NK-92 (cell line): ENCODE results near the gene SPOPL.

Source experiments
- DNase-seq: peaks from one replicate; lab custom pipeline; 2025; ENCODE audit not compliant: unreplicated experiment; lab: John Stamatoyannopoulos, UW

The SPOPL gene

DNA sequence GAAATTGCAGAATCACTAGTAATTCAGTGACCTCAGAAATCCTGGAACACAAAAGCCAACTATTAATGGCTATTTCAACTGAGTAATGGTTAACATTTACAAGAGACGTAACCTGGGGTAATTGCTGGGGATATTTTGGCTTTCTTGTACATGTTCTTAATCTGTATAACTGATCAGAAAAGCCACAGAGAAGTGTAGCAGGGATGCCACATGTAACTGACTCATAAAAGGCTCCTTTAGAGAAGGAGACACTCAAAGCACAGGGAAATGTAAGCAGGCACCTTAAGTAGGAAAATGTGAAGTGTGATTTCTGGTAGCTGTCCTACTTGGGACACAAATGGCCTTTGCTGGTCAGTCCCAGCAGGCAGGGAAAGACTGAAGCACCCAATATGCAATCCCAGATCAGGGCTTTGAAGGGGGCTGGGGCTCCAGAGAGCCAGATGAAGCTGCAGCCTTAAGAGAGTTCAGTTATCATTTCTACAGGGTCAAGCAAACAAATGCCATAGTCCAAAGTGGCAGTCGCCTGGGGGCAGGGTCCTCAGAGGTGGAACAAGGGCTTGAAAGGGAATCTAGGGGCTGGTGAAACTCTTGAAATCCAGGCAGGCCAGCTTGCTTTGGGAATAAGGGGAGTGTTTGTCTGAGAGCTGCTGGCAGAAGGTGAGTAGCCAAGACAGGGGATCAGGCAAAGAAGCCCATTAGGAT is 7.2 kb upstream of the SPOPL start:
- DNase-seq, result no peak

DNA sequence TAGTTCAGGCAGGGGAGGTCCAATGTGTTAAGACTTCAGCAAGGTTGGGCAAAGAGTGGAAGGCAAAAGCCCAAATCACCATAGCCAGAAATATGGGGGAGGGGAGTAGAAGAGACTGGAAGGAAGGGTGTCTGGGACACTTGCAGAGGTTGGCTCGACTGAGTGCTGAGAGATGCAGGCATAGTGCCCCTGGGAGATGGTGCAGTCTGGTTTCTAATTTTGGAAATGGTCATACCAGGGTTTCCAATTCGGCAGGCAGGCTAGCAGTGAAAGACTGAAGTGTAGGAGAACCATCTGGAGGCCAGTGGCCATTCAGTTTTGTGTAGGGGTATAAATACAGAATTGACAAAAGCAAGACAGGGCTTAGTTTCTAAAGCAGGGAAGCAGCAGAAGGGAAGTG is 6.2 kb upstream of the SPOPL start:
- DNase-seq, result no peak

DNA sequence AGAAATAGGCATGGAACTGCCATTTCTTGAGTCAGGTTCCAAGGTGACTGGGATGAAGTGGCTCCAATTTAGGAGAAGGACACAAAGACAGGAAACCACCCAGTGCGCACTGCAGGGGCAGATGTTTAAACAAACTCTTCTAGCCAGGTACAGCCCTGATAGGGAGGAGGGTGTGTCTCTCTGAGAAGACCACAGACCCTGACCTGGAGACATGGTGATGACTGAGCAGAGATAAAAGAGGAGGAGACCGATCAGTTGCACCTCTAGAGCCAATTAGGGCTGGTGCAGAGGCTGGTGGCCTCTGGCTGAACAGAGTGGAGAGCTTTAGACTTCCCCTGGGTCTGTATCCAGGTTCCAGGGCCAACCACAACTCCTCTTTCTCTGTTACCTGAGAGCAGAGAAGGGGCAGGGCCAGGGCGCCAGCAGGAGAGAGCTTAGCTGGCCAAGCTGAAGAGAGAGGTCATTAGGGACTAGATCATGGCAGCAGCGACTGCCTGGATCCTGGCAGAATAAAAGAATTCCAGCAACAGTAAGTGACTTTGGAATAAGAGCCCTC is 5.4 kb upstream of the SPOPL start:
- DNase-seq, result no peak

DNA sequence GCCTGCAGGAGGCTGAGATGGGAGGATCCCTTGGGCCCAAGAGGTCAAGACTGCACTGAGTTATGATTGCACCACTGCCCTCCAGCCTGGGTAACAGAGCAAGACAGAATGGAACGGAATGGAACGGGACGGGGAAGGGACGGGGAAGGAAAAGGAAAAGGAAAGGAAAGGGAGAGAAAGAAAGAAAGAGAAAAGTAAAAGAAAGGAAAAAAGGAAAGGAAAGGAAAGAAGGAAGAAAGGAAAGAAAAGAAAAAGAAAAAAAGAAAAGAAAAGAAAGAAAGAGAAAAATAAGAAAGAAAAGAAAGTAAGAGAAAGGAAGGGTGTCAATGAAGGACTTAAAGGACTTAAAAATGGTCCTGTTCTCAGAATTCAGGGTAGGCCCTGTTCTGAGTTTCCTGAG is 4.3 kb upstream of the SPOPL start:
- DNase-seq, result no peak

DNA sequence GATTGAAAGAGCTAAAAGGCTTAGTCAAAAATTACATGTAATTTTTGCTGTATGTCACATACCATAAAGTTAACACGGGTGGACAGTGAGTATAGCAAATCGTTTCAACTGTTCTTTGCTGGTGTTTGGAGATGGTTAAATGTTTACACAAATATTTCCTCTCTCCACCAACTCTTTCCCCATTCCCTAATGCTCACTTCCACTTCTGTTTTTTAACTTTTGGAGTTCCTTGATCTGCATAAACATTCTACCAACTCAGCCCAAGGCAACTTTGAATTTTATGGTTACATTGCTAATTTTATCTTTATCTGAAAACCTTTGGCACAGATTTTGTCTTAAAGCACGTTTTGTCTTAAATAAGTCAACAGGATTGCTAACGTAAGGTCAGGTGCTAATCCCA is 1.9 kb upstream of the SPOPL start:
- no peak for DNase-seq

DNA sequence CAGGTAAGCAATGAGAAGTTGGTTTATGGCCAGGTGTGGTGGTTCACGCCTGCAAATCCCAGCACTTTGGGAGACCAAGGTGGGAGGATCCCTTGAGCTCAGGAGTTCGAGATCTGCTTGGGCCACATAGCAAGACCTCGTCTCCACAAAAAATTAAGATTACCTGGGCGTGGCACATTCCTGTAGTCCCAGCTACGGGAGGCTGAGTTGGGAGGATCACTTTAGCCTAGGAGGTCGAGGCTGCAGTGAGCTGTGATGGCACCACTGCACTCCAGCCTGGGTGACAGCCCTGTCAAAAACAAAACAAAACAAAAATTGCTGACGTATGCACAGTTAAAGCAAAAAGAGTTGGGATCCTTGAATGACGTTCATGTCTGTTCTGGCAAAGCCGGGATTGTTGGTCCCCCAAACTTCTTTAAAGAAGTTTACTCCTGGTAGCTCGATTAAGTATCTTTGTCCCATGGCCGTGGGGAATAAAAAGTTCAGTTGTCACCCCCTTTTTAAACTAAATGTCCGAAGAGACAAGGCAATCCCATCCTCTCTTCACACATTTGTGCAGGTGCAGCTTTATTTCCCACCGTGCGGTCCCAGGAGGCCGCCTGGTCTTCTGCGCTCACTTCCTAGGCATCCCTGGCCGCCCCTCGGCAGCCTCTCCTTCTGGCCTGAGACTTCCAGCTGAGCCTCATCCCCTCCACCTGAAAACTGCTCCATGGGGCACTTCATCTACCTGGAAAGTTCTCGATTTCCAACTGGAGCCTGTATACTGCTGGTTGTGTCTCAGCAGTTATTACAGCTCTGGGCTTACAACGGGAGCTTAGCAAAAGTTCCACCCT is 762 bp upstream of the SPOPL start:
- DNase-seq, result no peak

DNA sequence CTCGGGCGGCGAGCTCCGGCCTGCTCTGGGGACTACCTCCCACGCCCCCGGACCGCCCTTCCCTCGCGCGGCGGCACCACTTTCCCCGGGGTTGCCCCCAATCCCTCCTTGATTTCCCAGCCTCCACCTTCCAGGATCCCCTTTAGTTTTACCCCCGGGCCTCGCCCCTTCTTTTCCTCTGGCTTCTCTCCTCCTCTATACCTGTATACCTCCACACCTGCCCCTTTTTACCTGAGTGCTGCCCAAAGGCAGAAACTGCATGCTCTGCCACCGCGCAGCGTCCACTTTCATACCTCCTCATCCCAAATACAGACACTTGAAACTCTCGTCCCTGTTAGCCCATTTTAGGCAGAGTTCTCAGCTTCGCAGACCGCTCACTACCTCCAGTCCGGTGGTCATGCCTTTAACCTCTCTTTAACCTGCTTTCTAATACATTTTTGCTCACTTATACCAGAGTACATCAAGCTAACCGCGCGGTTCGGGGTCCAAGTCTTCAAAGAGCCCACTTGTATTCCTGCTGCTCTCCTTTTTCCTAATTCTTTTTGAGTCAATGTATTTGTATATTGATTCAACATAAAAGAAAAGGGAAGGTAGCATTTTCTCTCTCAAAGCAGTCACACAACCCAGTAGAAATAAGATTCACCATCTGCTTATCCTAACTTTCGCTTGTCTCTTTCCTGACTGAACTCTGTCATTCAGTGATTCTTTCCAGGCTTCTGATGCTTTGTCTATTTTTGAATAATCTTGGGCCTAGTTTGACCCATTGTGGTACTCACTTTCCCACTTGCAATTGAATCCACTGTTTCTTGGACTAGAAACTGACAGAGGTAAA is 901 bp downstream of the SPOPL start:
- DNase-seq, result no peak

DNA sequence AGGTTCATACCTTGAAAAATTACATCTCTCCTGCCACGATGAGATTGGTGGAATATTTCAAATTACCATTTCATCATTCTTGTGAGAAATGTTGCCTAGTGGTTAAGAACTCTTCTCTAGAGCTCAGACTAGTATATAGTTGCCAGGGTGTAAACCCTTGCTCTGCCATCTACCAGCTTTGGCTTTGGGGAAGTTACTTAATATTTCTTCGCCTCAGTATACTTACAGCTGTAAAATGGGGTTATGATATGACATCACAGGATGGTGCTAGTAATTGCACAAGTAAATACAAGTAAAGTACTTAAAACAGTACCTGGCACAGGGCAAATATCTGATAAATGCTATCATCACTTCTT is 1.5 kb downstream of the SPOPL start:
- no peak for DNase-seq

DNA sequence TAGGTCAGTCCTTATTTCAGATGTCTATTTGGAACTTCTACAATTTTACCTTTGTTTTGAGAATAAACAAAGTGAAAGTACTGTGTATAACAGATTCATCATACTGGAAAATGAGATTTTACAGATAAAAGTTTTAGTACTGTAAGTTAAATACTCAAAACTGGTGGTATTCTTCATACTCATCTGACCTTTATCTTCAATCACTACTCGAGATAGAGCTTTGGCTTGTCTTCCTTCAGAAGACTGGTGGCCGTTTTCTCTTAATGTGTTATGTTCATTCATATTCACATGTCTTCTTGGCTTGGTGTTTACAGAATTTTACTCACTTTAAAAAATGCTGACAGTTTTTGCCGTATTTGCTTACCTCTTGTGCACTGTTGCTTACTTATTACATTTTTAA is 2.1 kb downstream of the SPOPL start:
- no peak for DNase-seq

DNA sequence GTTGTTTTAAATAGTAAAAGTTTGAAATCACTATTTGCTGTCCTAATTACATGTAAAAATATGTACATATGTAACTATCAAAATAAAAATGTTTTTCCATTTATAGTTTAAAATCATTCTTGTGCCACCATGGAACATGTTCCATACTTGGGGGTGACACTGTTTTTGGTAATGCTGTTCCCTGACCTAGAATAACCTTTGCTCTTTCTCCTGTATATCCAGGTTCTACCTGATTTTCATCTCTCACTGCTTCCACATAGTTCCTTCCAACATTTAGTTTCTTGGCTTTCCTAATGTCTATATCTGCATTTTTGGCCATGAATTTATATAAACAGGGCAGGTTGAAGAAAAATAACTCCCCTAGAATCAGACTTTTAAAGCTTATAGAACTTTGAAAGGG is 2.5 kb downstream of the SPOPL start:
- DNase-seq, result no peak

DNA sequence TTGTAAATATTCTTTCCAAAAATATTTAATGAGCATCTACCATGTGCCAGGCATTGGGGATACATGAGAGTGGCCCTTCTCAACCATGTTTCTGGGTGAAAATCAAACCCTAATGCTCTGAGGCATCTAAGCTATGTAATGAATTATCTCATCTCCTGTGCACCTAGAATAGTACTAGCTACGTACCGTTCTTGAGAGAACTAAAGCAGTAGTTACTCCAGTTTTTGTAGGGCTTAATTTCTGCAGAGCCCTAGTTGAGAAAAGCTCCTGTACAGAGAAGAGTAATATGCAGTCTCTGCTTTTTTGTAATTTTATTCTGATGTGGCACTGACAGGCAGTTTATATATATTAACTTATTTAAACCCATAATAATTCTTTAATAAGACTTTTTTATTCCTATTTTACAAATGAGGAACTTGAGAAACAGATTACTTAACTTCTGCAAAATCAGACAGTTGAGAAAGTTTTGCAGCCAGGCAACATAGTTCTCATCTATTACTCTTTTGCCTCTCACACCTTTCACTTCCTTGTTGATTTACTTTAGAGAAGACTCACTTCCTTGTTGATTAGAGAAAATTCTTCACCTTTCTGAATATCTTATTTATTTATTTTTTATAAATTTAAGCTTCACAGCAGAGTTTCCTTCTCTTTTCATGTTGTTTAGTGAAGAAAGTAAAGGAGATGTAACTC is 3.1 kb downstream of the SPOPL start:
- DNase-seq, result no peak

DNA sequence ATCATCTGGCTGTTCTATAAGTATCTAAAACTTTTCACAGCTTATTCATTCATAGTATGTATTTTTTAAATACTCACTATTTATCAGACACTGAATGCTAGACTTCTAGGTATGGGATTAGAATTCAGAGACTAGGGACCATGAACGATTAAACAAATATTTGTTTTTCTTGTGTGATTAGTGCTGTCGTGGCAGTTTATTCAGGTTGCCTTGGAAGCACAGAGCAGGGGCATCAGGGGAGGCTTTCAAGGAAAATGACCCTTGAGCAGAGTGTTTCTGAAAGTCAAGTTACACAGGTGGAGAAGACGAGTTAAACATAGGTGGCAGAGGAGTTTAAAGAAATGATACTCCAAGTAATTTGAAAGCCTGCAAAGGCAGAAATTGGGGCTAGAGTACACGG is 5.7 kb downstream of the SPOPL start:
- no peak for DNase-seq

DNA sequence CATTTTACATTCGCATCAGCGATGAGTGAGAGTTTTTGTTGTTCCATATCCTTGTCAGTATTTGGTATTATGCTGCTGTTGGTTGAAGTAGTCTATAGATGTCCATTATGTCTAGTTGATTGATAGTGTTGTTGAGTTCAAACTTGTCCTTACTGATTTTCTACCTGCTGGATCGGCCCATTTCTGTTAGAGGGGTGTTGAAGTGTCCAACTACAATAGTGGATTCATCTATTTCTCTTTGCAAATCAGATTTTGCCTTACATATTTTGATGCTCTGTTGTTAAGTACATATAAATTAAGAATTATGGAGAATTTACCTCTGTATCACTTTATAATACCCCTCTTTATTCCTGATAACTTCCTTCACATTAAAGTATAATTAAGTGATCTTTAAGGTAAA is 8.7 kb downstream of the SPOPL start:
- DNase-seq, result no peak

DNA sequence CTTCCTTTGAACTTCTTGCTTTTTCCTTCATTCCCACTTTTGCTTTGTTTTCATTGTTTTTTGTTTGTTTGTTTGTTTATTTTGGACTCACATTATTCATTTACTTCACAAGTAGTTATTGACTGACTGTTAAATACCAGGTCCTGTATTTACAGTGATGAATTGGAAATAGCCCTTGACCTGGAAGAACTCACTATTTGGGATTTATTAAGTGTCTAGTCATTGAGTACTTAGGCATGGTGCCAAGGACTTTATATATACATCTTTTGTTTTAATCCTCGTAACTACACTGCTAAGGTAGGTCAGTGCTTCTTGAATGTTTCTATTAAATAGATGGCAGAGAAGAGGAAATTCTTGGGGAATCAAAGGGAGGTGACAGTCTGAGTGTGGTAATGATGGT is 11.1 kb downstream of the SPOPL start:
- DNase-seq, result no peak

DNA sequence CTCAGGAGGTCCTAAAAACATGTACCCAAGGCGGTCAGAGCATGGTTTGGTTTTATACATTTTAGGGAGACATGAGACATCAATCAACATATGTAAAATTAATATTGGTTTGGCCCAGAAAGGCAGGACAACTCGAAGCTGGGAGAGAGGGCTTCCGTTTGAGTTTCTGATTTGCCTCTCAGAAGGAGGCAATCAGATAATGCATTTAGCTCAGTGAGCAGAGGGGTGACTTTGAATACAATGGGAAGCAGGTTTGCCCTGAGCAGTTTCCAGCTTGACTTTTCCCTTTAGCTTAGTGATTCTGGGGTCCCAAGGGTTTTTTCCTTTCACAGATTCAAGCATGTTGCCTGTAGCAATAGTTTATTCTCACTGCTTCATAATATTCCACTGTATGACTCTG is 12.6 kb downstream of the SPOPL start:
- no peak for DNase-seq

DNA sequence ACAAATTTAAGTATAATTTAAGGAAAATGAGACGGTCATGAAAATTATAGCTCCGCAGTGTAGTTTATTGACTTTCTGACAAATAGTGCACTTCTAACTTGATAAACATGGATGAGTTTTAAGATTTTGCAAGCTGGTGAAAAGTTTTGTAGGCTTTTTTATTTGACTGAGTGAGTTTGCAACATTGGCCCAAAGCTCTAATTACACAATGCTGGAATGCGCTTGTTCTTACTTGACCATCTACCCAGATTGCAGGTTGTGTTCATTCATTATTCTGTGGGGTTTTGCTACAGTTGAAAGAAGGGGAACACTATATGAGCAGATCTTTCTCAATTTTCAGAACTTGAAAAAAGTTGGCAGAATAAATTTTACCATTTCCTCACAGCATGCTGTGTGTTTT is 13.5 kb downstream of the SPOPL start:
- no peak for DNase-seq

DNA sequence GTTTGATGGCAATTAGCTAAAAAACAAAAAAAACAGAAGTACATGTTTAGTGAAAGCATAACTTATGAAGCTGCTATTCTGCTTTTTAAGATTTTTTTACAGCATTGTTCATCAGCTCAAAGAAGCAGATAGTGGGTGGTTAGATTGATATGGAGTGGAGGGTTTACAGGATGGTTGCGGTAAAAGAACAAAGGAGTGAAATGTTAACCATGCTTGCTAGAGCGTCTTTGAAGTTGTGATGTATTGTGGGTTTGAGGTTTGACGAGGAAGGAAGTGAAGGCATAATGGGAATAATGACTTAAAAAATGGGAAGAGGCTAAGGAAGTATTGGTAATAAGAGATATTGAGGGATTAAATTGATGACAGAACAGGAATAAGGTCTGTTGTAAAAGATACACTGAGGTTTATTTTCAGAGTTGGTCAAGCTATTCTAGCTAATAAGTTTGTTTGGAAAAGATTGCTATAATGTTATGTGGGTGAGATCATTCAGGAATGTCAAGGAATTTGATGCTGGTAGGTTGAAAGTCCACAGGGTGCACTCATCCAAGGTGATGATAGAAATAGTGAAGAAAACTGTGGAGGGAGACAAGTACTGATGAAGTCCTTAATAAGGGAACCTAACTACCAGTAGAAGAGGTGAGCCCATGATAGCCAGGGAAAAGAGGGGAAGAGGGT is 14.6 kb downstream of the SPOPL start:
- no peak for DNase-seq

DNA sequence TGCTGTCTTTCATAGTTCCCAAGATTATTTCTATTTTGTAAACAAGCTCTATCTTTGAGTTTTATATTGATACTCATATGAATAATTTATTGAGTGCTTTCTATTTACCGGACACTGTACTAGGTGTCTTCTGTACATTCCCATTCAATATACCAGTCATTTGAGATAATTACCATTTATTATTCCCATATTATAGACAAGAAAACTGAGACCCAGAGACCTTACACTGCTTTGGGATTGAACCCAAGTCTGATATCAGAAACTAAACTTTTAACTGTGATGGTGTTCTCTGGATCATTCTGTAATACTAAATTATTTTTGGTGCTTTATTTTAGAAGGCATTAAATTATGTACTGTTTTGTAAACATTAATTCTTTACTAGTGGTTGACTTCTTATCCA is 17.3 kb downstream of the SPOPL start:
- no peak for DNase-seq

DNA sequence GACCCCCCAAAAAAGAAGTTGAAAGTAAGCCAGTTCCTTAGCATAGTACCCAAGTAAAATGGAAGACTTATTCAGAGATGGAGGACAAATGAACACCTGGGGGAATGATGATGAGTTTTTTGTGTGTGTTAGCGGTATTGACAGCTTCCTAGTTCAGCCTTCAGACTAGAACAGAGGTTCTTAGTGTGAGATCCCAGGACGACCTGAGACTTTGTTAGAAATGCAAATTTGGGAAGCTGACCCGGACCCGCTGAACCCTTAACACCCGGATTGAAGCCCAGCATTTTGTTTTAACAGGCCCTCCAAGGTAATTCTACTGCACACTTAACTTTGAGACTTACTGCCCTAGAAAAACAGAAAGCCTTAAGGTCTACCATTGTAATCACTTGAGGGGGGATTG is 20.3 kb downstream of the SPOPL start:
- no peak for DNase-seq

DNA sequence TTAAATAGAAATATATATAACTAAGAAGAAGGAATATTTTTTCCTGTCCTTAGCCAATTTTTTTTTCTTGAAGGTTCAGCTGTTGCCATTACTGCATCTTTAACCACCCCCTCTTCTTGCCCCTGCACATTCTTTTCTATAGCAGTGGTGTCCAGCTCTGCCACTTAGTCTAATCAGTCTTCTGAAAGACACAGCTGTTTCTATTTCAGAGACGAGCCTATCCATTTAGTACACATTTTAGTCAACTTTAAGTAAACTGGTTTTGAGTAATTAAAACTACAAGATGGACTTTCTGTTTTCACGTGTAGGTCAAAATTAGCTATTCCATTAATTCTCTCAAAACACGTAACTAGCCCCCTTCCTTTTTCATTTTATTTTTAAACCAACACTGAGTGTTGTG is 21.0 kb downstream of the SPOPL start:
- DNase-seq, result no peak
